PC-3 (cell line): Measurements from ENCODE around the gene CHST8. TPM values are rescaled to one million over a fixed set of nuclear protein-coding genes. Genes with fewer than 3 reads are reported as not detected.

ENCODE experiments used
- ATAC-seq: fragments of 200-7000 bp; cut with Tn5 transposase; 2 replicates; pipeline ENCODE4 v1.9.1; 2020; ENCODE audit warnings: mild to moderate bottlenecking, moderate library complexity
- BruUV-seq: library from RNA; stranded (reverse); fragments of 400-500 nt; replicated peaks from 2 replicates; lab custom pipeline; 2021; lab: Mats Ljungman, UMichigan
- CTCF ChIA-PET: fragments of 300-600 bp; sonication (Branson Sonifier 250); formaldehyde crosslinking; loops from one replicate; lab custom pipeline; 2022; ENCODE audit warnings: antibody characterized with exemption; lab: Charles Lee
- POLR2A ChIA-PET: fragments of 300-600 bp; sonication (Branson Sonifier 250); formaldehyde crosslinking; loops from one replicate; lab custom pipeline; 2022; ENCODE audit warnings: antibody characterized with exemption; ENCODE audit not compliant: unreplicated experiment; lab: Charles Lee
- DNase-seq: peaks from one replicate; pipeline ENCODE4 v3.0.0-alpha.2; 2015
- H2AFZ ChIP-seq: fragments of 300-600 bp; sonication (generic); 2 replicates; pipeline ENCODE4 v1.6.0; 2016; ENCODE audit warnings: antibody characterized with exemption, low read length
- H3F3A ChIP-seq: fragments of 300-600 bp; sonication (generic); one replicate; pipeline ENCODE4 v1.6.0; 2017; ENCODE audit warnings: antibody characterized with exemption, low read length, control low read depth, mild to moderate bottlenecking; ENCODE audit not compliant: unreplicated experiment
- H3K27ac ChIP-seq: fragments of 300-600 bp; sonication (generic); 2 replicates; pipeline ENCODE4 v1.5.1; 2016; ENCODE audit warnings: mild to moderate bottlenecking, low read length
- H3K27me3 ChIP-seq: fragments of 300-600 bp; sonication (generic); 2 replicates; pipeline ENCODE4 v1.6.1; 2016; ENCODE audit warnings: low read length, mixed read lengths
- H3K36me3 ChIP-seq: fragments of 300-600 bp; sonication (generic); 2 replicates; pipeline ENCODE4 v1.6.1; 2016; ENCODE audit warnings: low read depth, mixed run types, low read length, mixed read lengths
- H3K4me1 ChIP-seq: fragments of 300-600 bp; sonication (generic); 2 replicates; pipeline ENCODE4 v1.5.1; 2016; ENCODE audit warnings: low read length; ENCODE audit not compliant: insufficient read depth
- H3K4me2 ChIP-seq: fragments of 300-600 bp; sonication (generic); 2 replicates; pipeline ENCODE4 v1.6.0; 2016; ENCODE audit warnings: low read length
- H3K4me3 ChIP-seq: fragments of 300-600 bp; sonication (generic); 2 replicates; pipeline ENCODE4 v1.5.1; 2016; ENCODE audit warnings: mild to moderate bottlenecking, low read length, mixed read lengths
- H3K79me2 ChIP-seq: fragments of 300-600 bp; sonication (generic); 2 replicates; pipeline ENCODE4 v1.6.1; 2017; ENCODE audit warnings: low read length, mixed read lengths
- H3K9ac ChIP-seq: fragments of 300-600 bp; sonication (generic); 2 replicates; pipeline ENCODE4 v1.6.0; 2016; ENCODE audit warnings: mild to moderate bottlenecking, low read length
- H3K9me2 ChIP-seq: fragments of 300-600 bp; sonication (generic); replicated peaks from 2 replicates; pipeline ENCODE4 v1.6.1; 2016; ENCODE audit warnings: mixed run types, low read length, mixed read lengths
- H3K9me3 ChIP-seq: fragments of 300-600 bp; sonication (generic); 2 replicates; pipeline ENCODE4 v1.6.1; 2016; ENCODE audit warnings: low read length, mixed read lengths
- H4K20me1 ChIP-seq: fragments of 300-600 bp; sonication (generic); 2 replicates; pipeline ENCODE4 v1.6.1; 2016; ENCODE audit warnings: low read length, mixed read lengths
- CTCF ChIP-seq: fragments of 300-600 bp; sonication (generic); conservative IDR thresholded peaks from 2 replicates; pipeline ENCODE4 v1.5.1; 2017; ENCODE audit warnings: antibody characterized with exemption, low read depth, mild to moderate bottlenecking, low read length
- EZH2 ChIP-seq: fragments of 300-600 bp; sonication (generic); IDR thresholded peaks from one replicate; pipeline ENCODE4 v1.6.1; 2017; ENCODE audit warnings: antibody characterized with exemption, mild to moderate bottlenecking, low read length; ENCODE audit not compliant: unreplicated experiment
- EZH2phosphoT487 ChIP-seq: fragments of 300-600 bp; sonication (generic); IDR thresholded peaks from 2 replicates; pipeline ENCODE4 v1.6.1; 2018; ENCODE audit warnings: mild to moderate bottlenecking, antibody characterized with exemption, low read length, borderline replicate concordance
- intact Hi-C: fragments of 100-400 bp; cut with micrococcal nuclease; formaldehyde crosslinking; loops from 2 replicates; pipeline ENCODE4 v1.9.0; 2023
- total RNA-seq: library from RNA; depleted of rRNA; stranded (reverse); fragments of >200 nt; gene quantifications from 2 replicates; pipeline ENCODE4 v1.2.3, GENCODE V29; 2014

The CHST8 gene
- total RNA-seq, 1 experiment from 2014 or later = 0.36 TPM

GRCh38 chr19:33800012-33800680 is 178.4 kb downstream of the CHST8 start:
- no peak overlapping the region for H3K4me2 ChIP-seq
- no TSS peak for BruUV-seq
- ATAC-seq = no peak
- ChIA-PET CTCF (no interaction called here), POLR2A (no interaction called here)
- intact Hi-C loops = no loop called here
- H3K27me3 ChIP-seq = no peaks in the 10 kb centered on the region
- H3K27ac ChIP-seq = no peak overlapping the region
- H4K20me1 ChIP-seq = no peaks in the 10 kb centered on the region
- H2AFZ ChIP-seq = no peak overlapping the region
- DNase-seq = no peak
- no peaks in the 10 kb centered on the region for H3K9me3 ChIP-seq
- peaks cover 9% of the 10 kb centered on the region for H3K79me2 ChIP-seq
- 0 out of 2 replicates have a peak, but pooled peaks cover 3% of the 10 kb centered on the region for H3K4me1 ChIP-seq
- H3F3A ChIP-seq = no peaks in the 10 kb centered on the region
- no peaks in the 10 kb centered on the region; the same call in 1 of the 2 replicates for H3K36me3 ChIP-seq
- no peak overlapping the region for H3K4me3 ChIP-seq
- no peak for TF ChIP-seq EZH2phosphoT487
- no peak for TF ChIP-seq CTCF
- TF ChIP-seq EZH2 = no peak
- no peaks in the 10 kb centered on the region for H3K9me2 ChIP-seq
- H3K9ac ChIP-seq = no peak overlapping the region

- Histone ChIP-seq H3K9me2 (no peaks in the 10 kb centered on the region), H4K20me1 (no peaks in the 10 kb centered on the region), H3K9me3 (no peaks in the 10 kb centered on the region), H3K27ac (no peak overlapping the region), H3K79me2 (peaks cover 12% of the 10 kb centered on the region), H3K36me3 (no peaks in the 10 kb centered on the region; the same call in 1 of the 2 replicates), H3K9ac (no peak overlapping the region), H3K4me2 (no peak overlapping the region), H3K4me1 (0 out of 2 replicates have a peak, but pooled peaks cover 3% of the 10 kb centered on the region), H3K4me3 (no peak overlapping the region), H2AFZ (no peak overlapping the region), H3K27me3 (no peaks in the 10 kb centered on the region), H3F3A (no peaks in the 10 kb centered on the region)
- ATAC-seq (no peak), DNase-seq (no peak)
- intact Hi-C loops = no loop called here
- BruUV-seq = no TSS peak
- no peak for TF ChIP-seq EZH2
- CTCF ChIA-PET = no interaction called here
- POLR2A ChIA-PET = no interaction called here
Measured at GRCh38 chr19:33801411-33801810, 179.7 kb downstream of the CHST8 start.

- POLR2A ChIA-PET = no interaction called here
- no TSS peak for BruUV-seq
Measured at GRCh38 chr19:33802001-33802400, 180.2 kb downstream of the CHST8 start.

More at GRCh38 chr19:33802001-33802400, 180.2 kb downstream of the CHST8 start:
- Histone ChIP-seq H3K9ac (no peak overlapping the region), H2AFZ (no peak overlapping the region), H3F3A (no peaks in the 10 kb centered on the region), H4K20me1 (no peaks in the 10 kb centered on the region), H3K9me3 (no peaks in the 10 kb centered on the region), H3K27ac (no peak overlapping the region), H3K79me2 (peaks cover 10% of the 10 kb centered on the region), H3K36me3 (no peaks in the 10 kb centered on the region; the same call in 1 of the 2 replicates), H3K27me3 (no peaks in the 10 kb centered on the region), H3K9me2 (no peaks in the 10 kb centered on the region), H3K4me3 (no peak overlapping the region), H3K4me2 (no peak overlapping the region), H3K4me1 (0 out of 2 replicates have a peak, but pooled peaks cover 3% of the 10 kb centered on the region)
- intact Hi-C loops = no loop called here
- TF ChIP-seq EZH2 = no peak
- no peak for TF ChIP-seq EZH2phosphoT487
- no peak for TF ChIP-seq CTCF
- ATAC-seq (no peak), DNase-seq (no peak)
- CTCF ChIA-PET = no interaction called here
